Measurements from ENCODE around the gene NLRP3.

Gene NLRP3

DNA sequence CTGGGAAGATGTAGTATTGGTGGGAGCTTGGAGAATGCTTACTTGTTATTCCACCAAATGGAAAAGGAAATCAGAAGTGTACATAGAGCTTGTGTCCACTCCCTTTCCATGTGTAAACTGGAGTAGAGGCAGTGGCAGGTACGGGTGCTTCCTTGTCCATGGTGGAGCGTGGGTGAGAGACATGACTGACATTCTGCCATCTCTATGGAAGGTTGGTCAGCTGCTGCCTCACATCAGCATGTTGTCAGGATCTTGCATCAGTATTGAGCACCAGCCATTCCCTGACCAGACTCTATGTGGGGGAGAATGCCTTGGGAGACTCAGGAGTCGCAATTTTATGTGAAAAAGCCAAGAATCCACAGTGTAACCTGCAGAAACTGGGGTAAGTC lies 19.8 kb downstream of the NLRP3 start:
- no peak for DNase-seq

- no peak for DNase-seq
Measured at GRCh38 chr1:247437551-247438505, 21.9 kb downstream of the NLRP3 start.

DNA sequence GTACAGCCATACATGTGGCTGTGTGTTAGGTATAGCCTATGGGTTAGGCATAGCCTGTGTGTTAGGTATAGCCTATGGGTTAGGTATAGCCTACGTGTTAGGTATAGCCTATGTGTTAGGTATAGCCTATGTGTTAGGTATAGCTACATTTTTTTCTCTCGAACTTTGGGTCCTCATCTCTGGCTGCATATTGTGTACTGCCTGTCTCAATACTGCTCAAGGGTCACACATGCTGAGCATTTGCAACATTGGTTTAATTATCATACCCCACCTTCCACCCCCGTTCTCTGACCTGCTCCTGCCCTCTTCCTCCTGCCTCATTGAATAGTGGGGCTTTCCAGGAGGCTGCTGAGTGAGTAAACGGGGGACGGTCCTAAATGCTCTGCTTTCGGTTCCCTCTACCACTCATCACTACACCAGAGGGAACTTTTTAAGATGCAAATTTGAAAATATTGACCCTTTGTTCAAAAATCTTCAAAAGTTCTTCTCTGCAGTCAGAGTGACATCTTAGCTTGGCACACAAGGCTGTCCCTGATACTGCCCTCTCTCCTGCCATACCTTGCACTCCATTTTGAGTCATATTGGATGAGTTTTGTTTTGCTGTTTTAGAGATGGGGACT lies 24.1 kb downstream of the NLRP3 start:
- no peak for DNase-seq

DNA sequence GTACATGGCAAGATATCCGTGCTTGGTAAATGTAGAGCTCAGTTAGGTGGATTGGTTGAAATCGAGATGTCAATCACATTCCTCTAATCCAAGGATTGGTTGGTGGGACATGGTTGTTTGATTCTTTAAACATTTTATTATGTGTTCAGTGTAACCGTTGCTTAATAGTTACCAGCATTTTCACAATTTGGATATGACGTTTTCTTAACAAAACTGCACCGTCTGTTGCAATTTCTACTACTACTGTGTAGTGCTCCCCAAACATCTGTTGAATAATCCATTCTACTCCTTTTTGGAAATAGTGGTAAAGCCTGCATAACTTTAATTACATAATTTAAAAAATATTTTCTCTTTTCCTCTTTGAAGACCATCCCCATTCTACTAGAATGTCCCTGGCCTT lies 25.6 kb downstream of the NLRP3 start:
- DNase-seq, result no peak

- no peak for DNase-seq
Measured at GRCh38 chr1:247442164-247442563, 26.2 kb downstream of the NLRP3 start.

DNA sequence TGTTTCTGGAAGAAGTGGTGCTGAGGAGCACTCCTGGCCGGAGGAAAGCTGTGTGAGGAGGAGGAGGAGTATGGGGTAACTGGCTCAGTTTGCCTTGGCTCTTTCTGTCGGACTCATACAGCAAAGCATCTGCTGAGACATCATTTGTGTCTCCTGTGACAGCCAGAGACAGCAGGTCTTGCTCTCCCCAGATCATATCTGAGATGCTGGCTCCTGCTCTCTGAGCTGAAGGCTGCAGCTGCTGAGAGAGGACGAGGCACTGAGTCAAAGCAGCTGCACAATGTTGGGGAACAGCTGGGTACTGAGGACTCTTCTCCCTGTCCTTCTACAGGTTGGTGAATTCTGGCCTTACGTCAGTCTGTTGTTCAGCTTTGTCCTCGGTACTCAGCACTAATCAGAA lies 27.7 kb downstream of the NLRP3 start:
- DNase-seq, result no peak

DNA sequence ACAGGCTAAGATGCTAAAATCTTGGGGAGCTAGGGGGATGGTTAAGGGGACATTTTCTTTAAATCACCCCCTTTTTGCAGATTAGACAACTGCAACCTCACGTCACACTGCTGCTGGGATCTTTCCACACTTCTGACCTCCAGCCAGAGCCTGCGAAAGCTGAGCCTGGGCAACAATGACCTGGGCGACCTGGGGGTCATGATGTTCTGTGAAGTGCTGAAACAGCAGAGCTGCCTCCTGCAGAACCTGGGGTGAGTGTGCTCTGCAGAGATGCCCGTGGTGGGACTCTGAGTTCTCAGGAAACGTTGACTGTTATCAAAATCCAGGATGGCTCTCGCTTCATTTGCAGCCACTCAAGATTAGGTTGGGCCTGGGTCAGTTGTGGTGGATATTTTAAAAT lies 28.6 kb downstream of the NLRP3 start:
- DNase-seq, result no peak

GRCh38 chr1:247445526-247446356 lies 29.8 kb downstream of the NLRP3 start:
- DNase-seq, result peak in 4 of 56 donors; percentile 5 to 15 (median 11)

DNA sequence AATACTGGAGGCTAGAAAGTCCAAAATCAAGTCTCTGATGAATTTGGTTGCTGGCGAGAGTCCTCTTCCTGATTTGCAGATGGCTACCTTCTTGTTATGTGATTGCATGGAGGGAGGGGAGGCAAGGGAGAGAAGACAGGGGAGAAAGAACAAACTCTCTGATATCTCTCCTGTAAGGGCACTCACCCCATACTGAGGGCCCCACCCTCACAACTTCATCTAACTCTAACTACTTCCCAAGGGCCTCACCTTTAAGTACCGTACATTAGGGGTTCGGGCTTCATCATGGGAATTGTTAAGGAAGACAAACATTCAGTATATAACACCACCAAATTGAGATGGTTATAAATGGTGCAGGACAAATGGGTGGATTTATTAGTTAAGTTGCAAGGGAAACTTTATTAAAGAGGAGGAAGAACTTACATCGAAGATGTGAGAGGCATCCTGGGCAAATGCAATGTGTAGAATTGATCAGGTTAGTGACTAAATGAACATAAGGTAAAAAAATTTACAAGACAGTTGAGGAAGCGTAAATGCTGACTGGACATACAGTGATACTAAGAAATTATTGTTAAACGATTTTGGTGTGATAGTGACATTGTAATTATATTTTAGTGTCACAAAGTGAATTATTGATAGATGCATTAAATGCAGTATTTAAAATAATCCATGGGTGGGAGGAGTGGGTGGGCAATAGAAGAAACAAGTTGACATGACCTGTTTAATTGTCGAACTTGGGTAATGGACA lies 31.4 kb downstream of the NLRP3 start:
- DNase-seq, result no peak

DNA sequence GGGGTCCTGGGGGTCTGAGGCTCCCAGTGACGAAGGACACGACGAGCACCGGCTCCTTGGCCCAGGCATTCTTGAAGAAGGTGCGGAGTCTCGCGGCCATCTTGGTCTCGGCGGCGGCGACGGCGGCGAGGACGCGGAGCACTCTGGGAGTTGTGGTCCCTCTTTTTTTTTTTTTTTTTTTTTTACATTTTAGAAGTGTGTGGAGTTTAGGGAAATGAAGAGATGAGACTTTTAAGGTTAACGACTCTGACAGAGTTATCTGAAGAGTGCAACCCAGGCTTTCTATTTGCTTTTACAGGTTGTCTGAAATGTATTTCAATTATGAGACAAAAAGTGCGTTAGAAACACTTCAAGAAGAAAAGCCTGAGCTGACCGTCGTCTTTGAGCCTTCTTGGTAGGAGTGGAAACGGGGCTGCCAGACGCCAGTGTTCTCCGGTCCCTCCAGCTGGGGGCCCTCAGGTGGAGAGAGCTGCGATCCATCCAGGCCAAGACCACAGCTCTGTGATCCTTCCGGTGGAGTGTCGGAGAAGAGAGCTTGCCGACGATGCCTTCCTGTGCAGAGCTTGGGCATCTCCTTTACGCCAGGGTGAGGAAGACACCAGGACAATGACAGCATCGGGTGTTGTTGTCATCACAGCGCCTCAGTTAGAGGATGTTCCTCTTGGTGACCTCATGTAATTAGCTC lies 32.3 kb downstream of the NLRP3 start:
- peak in 49 of 56 donors; percentile 2 to 73 (median 31) for DNase-seq

DNA sequence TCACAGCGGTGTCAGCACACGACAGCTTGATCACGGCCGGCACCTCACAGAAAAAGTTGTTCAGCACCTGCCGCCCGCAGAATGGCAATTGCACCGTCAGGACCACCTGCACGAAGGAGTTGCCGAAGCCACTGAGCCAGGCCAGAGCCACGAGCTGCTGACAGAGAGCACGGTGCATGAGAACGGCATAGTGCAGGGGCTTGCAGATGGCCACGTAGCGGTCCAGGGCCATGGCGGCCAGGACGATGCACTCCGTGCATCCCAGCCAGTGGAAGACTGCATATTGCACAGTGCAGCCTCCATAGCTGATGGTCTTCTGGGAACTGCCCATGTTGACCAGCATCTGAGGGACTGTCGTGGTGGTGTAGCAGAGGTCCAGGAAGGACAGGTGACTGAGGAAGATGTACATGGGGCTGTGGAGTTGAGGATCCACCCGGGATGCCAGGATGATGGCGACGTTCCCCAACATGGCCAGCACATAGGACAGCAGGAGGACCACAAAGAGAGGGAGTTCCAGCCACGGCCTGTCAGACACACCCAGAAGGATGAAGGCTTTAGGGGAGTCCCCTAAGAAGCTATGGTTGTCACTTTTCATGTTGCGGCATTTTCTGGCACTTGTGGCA lies 35.5 kb downstream of the NLRP3 start:
- no peak for DNase-seq

DNA sequence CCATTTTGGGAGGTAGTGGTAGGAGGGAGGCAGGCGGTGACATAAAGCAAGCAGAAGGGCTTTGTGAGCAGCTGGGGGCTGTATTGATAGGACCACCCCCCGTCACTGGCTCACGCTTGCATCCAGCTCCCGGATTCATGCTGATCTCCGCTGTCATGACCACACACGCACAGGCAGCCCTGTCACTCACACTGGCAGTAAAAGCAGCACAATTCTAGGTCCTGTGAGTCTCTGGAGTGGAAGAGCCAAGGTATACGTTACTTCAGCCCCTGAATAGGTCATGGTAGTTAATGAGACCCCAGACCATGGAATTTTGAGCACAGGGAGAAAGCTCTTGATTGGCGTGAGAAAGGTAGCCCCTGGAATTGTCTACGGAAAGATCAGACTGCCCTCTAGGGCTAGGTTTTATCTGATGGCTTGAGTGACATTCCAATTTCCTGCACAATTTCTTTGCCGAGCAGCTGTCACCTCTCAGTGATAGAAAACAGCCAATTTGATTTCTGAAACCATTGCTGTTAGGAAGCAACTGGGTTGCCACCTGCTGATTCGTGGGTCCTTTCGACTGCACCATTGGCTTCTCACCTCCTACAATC lies 36.6 kb downstream of the NLRP3 start:
- no peak for DNase-seq

- DNase-seq, result no peak
Measured at GRCh38 chr1:247453245-247453644, 37.3 kb downstream of the NLRP3 start.

- DNase-seq, result no peak
Measured at GRCh38 chr1:247453997-247454396, 38.0 kb downstream of the NLRP3 start.

DNA sequence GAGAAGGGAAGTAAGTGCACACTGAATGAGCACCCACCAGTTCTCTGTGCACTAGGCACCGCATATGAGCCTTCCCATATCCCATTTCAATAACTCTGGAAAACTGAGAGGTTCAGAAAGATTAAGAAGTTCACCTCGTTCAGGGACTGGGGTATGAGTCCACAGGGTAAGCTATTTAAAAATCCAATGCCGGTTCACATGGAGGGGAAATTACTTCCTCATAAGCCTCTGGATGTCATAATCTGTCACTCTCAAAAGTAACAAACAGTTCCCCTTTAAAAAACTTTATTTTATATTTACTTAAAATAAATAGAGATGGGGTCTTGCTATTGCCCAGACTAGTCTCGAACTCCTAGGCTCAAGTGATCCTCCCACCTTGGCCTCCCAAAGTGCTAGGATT lies 40.0 kb downstream of the NLRP3 start:
- DNase-seq, result no peak

DNA sequence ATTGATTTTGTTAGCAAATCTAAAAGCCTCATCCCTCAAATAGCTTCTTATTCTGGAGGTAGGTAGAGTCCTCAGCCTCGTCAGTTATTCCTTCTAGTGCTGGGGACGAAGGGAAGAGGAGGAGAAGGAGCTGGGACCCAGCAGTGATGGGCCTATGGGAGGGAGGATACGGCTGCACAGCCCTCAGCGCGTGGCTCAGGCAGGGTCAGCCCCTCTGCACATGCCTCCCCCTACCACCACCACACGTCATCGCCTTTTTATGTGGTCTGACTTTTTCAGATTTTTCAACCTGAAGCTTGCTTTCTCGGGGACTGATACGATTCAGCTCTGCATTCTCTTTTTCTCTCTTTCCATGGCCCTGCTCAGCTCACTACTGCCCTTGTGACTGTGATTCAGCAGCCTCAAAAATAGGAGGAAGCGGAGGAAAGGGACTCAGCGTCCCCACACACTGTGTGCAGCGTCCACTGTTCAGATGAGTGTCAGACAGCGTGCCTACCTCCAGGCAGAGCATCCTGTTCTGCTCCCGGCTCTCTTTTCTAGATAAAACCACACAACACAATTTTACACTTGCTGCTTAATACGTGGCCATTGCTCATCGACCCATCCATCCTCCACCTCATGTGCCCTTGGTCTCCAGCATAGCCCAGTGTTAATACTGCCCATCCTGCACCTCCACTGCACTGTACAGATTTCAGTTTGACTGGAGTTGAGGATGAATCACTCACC lies 41.1 kb downstream of the NLRP3 start:
- peak in 3 of 56 donors; percentile 2 to 23 (median 7) for DNase-seq

- no peak for DNase-seq
Measured at GRCh38 chr1:247459507-247459906, 43.5 kb downstream of the NLRP3 start.

DNA sequence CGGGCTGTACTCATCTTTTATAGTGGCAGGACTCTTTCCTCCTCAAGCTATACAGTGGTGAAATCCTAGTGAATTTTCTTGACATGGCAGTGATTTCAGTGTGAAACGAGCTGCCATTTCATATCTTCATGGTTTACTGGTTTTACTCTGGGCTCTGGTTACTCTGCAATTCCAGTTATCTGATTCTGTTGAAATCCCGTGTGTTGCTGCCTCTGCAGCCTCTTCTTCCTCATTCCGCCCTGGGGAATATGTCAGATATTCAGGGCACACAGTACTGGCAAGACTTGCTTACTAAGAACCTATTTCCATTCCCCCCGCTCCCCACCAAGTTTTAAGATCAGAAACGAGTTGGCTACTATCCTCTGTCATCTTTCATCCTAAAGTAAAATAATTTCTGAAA lies 49.8 kb downstream of the NLRP3 start:
- no peak for DNase-seq

- DNase-seq, result no peak
Measured at GRCh38 chr1:247467129-247467528, 51.2 kb downstream of the NLRP3 start.
